Omental fat pad (tissue), 4 donors: Measurements from ENCODE around the gene BCAS4. TPM values are rescaled to one million over a fixed set of nuclear protein-coding genes. Genes with fewer than 3 reads are reported as not detected.
"Not testable (repeated sequence)": the region's sequence is repeated elsewhere in the genome, so short reads cannot be mapped to it uniquely, and the experiment has no call there.

Experiments
- ATAC-seq: fragments of 150-250 bp; one replicate; pipeline ENCODE4 v1.9.1; 2016; ENCODE audit warnings: mild to moderate bottlenecking, moderate library complexity; ENCODE audit not compliant: low FRiP score
- DNase-seq: peaks from one replicate; pipeline ENCODE4 v3.0.0-alpha.2; 2019; ENCODE audit warnings: low spot score
- CTCF ChIP-seq, 3 donors: fragments of 450-650 bp; IDR thresholded peaks; one replicate each; pipeline ENCODE4 v1.5.1; 2016 to 2017; ENCODE audit warnings: antibody characterized with exemption in 3 of 3, mild to moderate bottlenecking in 3 of 3, moderate library complexity in 2 of 3
- total RNA-seq, 4 donors: library from RNA; depleted of rRNA; stranded (reverse); fragments of >200 nt; gene quantifications; one replicate each; pipeline ENCODE4 v1.1.0, GENCODE V29; 2016

The BCAS4 gene
- total RNA-seq, 4 donors from 2014 or later = 1.4 to 6.5 (median 3.1) TPM

- ATAC-seq = peak; percentile 47
- no peak for TF ChIP-seq CTCF (IDR thresholded peaks at IDR 0.05)
- no peak for DNase-seq
Observed at GRCh38 chr20:50788045-50788991, 6.5 kb upstream of the BCAS4 start.

DNA sequence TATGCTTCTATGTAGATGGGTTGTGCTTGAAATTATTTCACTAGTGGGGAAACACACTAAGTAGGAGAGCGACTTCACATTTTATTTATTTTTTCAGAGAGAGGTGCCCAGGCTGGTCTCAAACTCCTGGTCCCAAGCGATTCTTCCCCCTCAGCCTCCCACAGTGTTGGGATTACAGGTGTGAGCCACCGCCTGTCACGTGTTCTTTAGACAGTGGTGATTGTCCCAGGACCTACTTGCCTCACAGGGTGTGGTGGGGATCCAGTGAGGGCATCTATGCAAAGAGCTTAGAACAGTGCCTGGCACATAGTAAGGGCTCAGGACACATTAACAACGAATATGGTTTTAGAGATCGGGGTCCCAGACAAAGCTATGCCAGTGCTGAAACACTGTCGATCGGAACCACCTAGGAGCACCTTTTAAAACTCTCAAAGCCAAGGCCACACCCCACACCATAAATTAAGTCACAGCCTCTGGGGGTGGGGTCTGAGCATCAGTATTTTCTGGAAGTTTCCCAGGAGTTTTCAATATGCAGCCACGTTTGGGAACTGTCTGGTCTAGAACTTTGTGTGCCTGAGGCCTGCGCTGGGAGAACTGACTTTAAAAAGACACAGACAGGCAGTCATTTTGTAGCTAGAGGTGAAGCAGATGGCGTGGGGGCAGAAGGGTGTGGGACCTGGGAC, 4.8 kb upstream of the BCAS4 start:
- DNase-seq (no peak), ATAC-seq (no peak)
- no peak for TF ChIP-seq CTCF (IDR thresholded peaks at IDR 0.05)

DNA sequence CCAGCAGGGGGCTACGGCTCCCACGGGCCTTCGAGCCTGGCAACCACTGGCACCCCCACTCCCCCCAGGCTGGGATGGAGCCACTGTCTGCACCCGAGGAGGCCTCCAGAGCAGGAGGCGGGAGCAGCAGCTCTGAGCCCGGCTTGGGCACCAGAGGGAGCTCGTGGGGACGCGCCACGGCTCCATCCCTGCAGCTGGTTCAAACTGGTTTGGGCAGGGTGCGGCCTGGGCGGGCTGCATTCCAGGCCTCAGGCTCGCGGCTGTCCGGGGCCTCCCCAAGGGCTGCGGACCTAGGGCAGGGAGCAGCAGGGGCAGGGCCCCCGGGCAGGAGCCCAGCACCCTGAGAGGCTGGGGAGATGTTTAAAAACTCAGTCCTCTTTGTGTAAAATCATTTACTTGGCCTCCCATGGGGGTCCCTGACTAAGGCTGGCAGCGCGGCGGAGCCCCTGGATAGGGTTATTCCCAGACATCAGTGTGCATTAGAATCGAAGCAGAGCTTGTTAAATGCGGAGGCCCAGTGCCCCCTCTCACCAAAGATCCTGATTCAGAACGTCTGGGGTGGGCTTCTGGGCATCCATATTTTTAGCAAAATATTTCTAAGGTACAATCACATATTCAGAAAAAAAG, 4.1 kb upstream of the BCAS4 start:
- TF ChIP-seq CTCF (IDR thresholded peaks at IDR 0.05) = no peak

DNA sequence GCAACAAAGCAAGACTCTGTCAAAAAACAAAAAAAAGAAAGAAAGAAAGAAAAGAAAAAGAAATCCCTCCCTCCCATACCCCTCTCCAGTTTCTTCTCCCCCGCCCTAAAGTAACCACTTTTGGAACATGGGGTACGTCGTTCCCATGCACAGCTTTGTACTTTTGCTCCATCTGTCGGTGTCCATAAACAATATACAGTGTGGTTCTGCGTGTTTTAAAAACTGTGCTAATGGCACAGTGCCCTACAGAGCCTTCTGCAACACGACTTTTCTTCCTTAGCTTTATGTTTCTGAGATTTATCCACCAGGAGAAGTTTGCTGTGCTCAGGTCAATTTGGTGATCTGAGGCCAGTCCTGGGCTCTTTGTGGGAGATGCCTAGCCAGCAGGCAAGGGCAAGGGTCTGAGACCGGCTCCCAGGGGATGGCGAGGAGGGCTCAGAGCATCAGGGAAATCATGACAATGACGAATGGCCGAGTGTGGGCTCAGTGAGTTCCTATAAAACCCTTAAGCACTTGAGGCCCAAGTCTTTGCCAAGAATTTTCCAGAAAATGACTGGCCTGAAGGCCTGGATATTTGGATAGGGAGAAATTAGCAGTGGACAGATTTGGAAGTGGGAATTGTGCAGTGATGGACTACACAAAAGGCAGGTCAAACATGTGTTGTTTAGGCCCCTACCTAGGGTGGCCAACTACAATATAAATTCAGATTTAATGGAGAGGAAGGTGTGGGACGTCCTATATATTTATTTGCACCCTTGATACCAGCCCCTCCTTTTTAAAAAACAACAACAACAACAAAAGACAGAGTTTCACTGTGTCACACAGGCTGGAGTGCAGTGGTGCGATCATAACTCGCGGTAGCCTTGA, 1.9 kb upstream of the BCAS4 start:
- ATAC-seq (no peak), DNase-seq (no peak)
- TF ChIP-seq CTCF (IDR thresholded peaks at IDR 0.05) = no peak

More for the DNA sequence above, 4.1 kb upstream of the BCAS4 start:
- DNase-seq = peak; percentile 39
- ATAC-seq = peak; percentile 75

- not testable (repeated sequence) for ATAC-seq, DNase-seq
Observed at GRCh38 chr20:50793575-50794016, 1.3 kb upstream of the BCAS4 start.

DNA sequence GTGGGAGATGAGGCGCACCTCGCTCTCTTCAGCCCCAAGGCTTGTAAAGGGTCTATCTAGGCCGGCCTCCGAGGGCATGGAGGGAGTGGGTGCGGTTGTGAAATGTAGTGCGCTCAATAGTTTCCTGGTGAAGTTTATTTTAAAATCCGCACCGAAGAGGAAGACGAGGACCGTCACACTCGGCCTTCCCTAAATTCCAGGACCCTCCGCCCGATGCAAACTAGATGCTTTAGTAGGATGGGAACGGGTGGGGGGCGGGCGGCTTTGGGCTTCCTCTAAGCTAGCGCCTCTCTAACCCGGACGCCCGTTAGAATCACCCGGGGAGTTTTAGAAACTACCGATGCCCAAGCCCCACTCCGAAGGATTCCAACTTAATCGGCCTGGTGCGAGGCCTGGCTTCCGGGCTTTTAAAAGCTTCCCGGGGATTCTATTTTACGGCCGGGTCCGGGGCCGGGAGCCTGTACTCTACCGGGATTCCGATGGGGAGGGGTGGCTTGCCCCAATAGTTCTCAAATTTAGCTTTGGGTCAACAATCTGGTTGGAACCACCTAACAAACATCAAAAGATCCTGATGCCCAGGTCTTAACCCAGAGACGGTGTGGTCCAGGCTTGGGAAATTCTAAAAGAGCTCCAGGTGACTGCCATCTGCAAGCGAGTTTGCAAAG, 548 bp upstream of the BCAS4 start:
- DNase-seq (no peak), ATAC-seq (no peak)
- no peak for TF ChIP-seq CTCF (IDR thresholded peaks at IDR 0.05)
